GM18873 (cell line): ENCODE measurements around the gene ELF2.
A peak's percentile ranks its signal among the peaks of the same experiment; 100 is the strongest.
"Not testable (repeated sequence)": the region's sequence is repeated elsewhere in the genome, so short reads cannot be mapped to it uniquely, and the experiment has no call there.

Experiments used
- ATAC-seq: cut with Tn5 transposase; IDR thresholded peaks from one replicate; pipeline ENCODE4 v1.9.1; 2021; ENCODE audit warnings: mild to moderate bottlenecking, moderate library complexity, moderate number of reproducible peaks; ENCODE audit not compliant: unreplicated experiment, low FRiP score

The ELF2 gene

DNA sequence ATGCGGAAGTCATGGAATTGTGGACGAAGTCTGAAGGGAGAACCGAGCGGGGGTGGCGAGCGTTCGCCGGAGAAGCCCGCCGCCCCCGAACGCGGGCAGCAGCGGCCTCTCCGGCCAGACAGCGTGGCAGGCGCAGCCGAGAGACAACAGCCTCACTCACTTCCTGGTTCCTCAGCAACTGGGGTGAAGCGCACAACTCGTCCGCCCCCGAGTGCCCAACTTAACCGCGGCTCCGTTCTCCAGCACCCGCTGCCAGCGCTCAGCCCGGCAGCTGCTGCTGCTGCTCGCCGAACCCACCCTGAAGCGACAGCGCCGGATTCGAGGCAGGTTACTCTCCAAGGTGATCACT, 93.4 kb downstream of the ELF2 start:
- peak; percentile 25 for ATAC-seq

DNA sequence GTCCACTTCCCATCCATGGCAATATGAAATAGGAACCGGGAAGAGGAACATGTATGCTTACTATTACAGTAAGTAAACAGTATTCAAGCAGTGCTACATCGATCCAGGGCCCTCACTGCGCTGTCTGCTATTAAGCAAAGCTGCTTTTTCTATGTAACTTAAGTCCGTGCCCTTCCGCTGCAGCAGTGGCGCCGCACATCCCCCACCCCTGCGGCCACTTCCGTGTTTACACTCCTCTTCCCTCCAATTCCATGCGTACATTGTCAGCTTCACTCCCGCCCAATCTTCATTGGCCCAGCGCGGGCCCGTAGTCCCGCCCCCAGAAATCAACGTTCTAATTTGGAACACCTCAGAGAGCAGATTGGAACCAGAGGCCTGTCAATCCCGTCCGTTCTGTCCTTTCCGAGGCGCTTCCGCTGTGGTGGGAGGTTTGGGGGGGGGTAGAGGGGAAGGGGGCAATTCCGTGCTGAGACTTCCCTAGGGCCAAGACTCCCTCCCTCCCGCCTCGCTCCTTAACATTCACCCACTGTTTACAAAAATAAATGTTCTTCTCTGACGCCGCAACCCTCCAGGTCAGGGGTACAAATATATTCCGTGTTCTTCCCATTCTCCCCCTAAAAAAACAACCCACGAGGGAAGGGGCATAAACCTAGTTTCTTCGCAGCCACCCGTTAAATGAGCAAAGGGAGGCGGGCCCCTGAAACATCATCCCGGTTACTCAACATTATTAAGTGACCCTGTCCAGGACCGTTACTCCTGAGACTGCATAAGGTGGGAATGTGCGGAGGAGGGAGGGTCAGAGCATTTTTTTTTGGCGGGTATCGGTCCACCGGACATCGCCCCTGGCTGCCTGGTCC, 94.0 kb downstream of the ELF2 start:
- peak; percentile 93 for ATAC-seq

DNA sequence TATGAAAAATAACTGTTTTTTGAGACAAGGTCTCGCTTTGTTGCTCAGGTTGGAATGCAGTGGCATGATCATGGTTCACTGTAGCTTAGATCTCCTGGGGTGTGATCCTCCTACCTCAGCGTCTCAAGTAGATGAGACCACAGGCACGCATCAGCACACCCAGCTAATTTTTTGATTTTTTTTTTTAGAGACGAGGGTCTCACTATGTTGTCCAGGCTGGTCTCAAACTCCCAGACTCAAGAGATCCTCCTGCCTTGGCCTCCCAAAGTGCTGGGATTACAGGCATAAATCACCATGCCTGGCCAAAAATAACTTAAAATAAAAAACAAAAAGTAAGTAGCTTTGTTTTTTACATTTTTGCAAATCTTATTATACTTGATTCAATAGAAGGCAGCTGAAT, 98.1 kb downstream of the ELF2 start:
- ATAC-seq: no peak

DNA sequence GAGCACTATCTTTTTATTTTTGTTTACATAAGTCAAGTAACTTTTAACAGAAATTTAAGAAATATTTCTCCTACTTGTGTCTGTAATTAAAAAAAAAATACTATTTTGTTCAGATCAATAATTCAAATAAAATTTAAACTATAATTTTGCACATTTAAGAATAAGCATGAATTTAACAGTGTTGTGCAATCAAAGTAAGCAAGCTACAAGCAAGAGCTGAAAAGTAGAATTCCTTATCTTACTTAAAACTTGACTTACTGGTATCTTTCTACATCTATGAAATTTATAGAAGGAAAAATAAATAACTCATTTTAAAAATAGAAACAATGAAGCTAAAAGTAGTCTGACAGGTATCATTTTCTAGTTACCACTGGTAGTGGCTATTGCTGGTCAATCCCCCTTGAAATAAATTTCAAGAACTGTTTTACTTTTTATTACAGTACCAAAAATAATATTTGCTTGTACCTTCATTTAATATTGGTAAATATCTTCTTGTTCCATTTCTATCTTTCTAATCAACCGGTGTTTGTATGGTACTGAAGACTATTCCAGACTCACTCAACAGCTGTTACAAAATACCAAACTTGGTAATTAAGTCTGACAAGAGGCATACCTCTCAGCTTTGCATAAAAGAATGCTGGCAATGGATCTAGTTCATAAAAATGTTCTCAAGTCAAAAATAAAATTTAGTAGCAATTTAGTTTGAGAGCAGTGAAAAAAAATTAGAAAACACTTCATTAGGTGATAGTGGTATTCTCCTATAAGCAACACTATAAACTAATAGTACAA, 99.3 kb downstream of the ELF2 start:
- no peak for ATAC-seq

GRCh38 chr4:139076016-139076744, 100.8 kb downstream of the ELF2 start:
- no peak for ATAC-seq

GRCh38 chr4:139060591-139060990, 116.4 kb downstream of the ELF2 start:
- ATAC-seq: no peak

- not testable (repeated sequence) for ATAC-seq
Observed at GRCh38 chr4:139059026-139059425, 118.0 kb downstream of the ELF2 start.

- no peak for ATAC-seq
Observed at GRCh38 chr4:139054791-139055505, 122.1 kb downstream of the ELF2 start.

GRCh38 chr4:139053909-139054308, 123.1 kb downstream of the ELF2 start:
- no peak for ATAC-seq

DNA sequence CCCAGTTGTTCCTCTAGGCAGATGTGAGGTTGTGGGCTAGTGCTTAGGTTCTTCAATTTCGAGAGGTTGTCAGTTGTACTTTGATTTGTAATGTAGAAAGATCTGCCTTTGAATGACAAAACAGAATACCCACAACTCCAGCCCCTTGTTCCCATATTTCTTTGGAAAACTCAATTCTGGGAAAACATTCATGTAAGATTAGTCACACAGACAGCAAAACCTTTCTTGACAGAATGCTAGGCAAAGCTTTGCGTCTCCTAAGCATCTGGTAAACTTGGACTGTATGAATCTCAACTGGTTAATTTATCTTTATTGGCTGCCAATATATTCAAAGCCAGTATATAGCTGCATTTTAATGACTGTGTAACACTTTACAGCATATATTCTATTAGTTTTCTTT, 126.6 kb downstream of the ELF2 start:
- no peak for ATAC-seq

DNA sequence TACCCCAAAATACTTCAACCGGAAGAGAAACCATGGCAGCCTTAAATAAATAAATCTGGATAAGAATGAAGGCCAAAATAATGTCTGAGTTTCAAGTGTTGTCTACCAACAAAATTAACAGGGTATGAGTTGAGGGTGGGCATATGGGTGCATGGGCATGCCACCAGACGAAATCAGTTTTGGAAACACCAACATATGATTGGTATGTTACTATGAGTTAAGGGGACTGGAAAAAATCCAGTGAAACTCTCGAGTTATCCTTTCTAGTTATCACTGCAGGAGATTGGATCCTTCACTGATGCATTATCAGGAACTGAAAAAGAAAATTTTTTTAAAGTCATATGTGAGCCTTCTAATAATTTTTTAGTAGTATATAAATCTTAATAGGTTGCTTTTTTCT, 129.0 kb downstream of the ELF2 start:
- no peak for ATAC-seq

GRCh38 chr4:139044291-139044690, 132.7 kb downstream of the ELF2 start:
- no peak for ATAC-seq

GRCh38 chr4:139042981-139043460, 134.0 kb downstream of the ELF2 start:
- no peak for ATAC-seq

- ATAC-seq: no peak
Observed at GRCh38 chr4:139038874-139039443, 138.1 kb downstream of the ELF2 start.

- ATAC-seq: no peak
Observed at GRCh38 chr4:139036885-139037284, 140.1 kb downstream of the ELF2 start.

GRCh38 chr4:139035650-139036049, 141.4 kb downstream of the ELF2 start:
- no peak for ATAC-seq

GRCh38 chr4:139030614-139031235, 146.3 kb downstream of the ELF2 start:
- ATAC-seq: peak; percentile 73

DNA sequence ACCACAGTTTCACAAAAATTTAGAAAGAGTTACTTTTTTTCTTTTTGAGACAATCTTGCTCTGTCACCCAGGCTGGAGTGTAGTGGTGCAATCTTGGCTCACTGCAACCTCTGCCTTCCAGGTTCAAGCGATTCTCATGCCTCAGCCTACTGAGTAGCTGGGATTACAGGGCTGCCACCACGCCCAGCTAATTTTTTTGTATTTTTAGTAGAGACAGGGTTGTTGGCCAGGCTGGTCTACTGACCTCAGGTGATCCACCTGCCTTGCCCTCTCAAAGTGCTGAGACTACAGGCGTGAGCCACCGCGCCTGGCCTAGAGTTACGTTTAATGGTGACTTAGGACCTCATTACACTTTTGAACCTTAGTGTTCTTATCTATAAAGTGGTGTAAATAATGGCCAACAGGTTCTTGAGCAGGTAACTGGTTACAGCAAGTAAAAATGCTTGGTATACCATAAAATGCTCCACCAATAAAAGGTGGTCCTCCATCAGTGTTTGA, 147.1 kb downstream of the ELF2 start:
- not testable (repeated sequence) for ATAC-seq

GRCh38 chr4:139028191-139028661, 148.8 kb downstream of the ELF2 start:
- ATAC-seq: no peak
